Islet of Langerhans (tissue), 1 donor: ENCODE measurements around the gene ARHGEF16.

Experiments
- FAIRE-seq: peaks from one replicate; lab custom pipeline; 2011; peaks lifted over from hg19 to GRCh38; lab: Jason Lieb, UNC

The ARHGEF16 gene

GRCh38 chr1:3520419-3521378 is 66.2 kb downstream of the ARHGEF16 start:
- no peak for FAIRE-seq

DNA sequence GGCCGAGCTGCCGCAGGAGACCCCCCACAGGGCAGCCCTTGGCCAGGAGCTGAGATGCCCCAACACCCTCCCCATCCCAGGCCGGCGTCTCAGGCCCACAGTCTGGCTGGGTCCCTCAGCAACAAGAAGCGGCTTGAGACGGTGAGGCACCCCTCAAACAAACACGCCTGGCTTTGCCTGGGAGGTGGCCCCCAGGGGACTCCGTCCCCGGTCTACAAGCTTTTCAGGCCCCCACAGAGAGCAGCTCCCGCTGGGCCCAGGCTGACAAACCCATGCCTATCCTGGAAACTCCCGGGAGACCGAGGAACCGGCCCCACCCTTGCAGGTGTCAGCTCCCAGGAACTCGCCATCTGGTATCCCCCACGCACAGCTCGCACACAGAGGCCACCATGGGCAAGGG is 67.0 kb downstream of the ARHGEF16 start:
- FAIRE-seq, result no peak

DNA sequence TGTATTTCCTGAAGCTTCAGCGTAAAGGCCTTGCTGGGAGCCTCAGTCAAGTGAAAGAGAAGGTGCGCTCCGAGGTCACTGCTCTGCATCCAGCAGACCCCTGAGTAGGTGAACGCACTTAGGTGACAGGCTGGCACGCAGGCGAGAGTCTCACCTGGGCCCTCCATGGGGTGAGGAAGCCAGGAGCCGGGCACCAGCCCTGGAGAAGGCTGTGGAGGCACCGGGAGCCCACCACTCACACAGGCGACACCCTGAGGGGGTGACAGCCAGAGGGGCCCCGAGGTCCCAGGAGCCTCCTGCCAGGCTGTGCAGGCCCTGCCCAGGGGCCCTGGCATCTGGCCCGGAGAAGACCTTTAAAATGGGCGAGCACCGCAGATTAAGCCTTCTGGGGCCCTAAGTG is 67.6 kb downstream of the ARHGEF16 start:
- FAIRE-seq, result no peak

- FAIRE-seq, result no peak
Measured at GRCh38 chr1:3522564-3523265, 68.2 kb downstream of the ARHGEF16 start.

GRCh38 chr1:3523980-3524379 is 69.5 kb downstream of the ARHGEF16 start:
- no peak for FAIRE-seq

DNA sequence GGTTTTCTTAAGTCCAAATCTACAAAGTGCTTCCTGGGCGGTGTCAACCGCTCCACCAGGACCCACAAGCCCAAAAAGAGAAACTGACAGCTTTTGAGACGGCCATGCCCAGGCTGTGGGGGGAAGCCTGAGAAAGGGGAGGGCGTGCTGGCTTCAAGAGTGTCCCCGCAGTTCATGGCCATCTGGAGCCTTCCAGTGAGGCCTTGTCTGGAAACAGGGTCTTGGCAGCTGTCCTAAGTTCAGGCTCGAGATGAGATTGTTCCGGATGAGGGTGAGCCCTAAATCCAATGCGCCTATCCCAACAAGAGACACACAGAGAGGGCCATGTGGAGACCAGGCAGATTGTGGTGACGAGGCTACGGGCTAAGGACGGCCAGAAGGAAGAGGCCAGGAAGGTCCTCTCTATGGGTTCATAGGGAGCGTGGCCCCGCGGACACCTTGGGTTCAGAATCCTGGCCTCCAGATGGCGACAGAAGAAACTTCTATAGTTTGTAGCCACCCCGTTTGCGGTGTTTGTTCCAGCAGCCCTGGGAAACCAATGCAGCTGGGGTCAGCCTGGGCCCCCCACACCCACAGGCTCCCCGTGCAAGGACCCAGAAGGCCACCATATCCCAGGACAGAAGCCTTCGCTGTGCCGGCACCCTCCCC is 70.2 kb downstream of the ARHGEF16 start:
- no peak for FAIRE-seq

DNA sequence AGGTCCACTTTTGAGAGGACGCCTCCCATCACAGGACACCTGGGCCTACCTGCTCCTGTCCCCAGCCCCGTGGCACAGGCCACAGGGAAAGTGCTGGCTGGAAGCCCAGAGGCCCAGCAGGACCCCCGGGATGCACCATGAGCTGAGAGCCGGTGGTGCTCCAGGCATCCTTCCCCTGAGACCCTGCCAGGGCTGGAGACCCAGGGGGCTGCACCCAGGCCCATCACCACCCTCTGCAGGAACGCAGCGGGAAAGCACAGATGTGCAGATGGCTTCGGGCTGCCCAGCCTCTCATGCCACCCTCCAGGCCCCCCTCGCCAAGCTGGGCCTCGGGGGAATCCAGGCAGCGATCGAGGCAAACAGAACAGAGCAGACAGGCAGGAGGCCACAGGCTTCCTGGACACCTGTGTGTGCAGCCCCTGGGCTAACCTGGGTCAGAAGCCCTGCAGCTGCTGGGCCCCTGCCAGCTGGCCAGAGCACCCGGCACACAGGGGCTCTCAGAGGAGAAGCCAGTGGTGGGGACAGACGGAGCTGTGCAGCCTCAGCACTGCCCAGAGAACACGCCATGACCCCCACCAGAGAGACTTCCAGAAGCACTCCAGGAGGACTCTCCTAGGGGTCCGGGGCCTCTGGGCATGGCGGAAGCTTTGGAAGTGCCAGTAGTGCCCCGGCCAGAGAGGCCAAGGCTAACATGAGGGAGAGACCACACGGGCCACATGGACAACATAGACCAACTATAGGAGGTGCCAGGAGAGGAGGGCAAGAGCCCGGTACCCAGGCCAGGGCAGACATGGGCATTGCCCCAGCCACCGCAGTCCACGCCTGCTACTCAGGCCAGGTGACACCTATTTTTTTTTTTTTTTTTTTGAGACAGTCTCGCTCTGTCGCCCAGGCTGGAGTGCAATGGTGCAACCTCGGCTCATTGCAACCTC is 71.4 kb downstream of the ARHGEF16 start:
- no peak for FAIRE-seq

DNA sequence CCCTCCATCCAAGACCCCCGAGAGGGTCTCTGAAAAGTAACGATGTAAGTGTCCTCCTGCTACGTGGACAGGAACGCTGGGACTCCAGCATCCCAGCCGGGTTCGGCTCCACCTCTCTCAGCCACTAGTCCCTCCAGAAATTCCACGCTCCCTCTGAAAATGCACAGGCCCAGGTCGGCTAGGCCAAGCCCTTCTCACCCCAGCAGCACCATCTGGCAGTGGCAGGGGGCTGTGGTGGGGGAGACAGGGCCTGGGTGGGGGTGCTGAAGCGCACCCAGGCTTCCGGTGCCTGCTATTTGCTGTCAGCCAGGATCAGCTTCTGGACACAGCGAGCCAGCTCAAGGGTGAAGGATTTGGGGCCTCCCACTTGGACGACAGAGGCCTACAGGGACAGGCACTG is 73.3 kb downstream of the ARHGEF16 start:
- FAIRE-seq, result no peak

DNA sequence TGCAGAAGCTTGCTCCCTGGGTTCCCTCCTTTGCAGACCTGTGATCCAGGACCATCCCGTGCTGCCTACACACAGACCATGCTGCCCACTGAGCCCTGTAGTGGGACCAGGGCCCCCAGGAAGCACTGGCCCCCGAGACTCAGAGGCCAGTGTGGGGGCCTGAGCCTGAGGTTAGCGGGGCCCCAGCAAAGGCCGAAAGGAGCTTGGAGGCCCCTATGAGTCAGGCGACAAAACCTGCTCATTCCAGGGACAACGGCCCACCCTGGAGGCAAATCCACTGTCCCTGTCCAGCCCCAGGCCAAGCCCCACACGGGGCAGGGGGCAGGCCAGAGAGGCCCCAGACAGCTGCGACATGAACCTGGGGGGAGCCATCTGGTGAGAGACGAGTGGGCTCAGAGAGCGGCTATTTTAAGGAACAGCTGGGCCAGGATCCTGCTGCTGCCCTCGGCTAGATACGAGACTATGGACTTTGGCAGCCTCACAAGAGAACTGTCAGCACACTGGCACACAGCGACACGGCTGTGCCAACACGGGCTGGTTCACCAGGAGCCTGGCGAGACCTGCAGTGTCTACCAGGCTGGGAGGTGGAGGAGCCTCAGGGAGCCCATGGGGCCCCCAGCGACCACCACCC is 74.7 kb downstream of the ARHGEF16 start:
- FAIRE-seq, result no peak

GRCh38 chr1:3530086-3530925 is 75.8 kb downstream of the ARHGEF16 start:
- no peak for FAIRE-seq
